HepG2 (cell line): Measurements from ENCODE around the gene FBXL12. TPM values are rescaled to one million over a fixed set of nuclear protein-coding genes. Genes with fewer than 3 reads are reported as not detected.
A peak's percentile ranks its signal among the peaks of the same experiment; 100 is the strongest.

Experiments used
- ATAC-seq: fragments of 200-7000 bp; cut with Tn5 transposase; 3 replicates; pipeline ENCODE4 v1.9.1; 2020; ENCODE audit warnings: mild to moderate bottlenecking, moderate library complexity
- BruUV-seq: library from RNA; stranded (reverse); fragments of 400-500 nt; replicated peaks from 2 replicates; lab custom pipeline; 2021; lab: Mats Ljungman, UMichigan
- CTCF ChIA-PET: fragments of 300-600 bp; formaldehyde crosslinking; extraction: SDS; loops from one replicate; lab custom pipeline; 2021; ENCODE audit warnings: low total read pairs, inconsistent platforms, low intra/inter-chr PET ratio; lab: Yijun Ruan, JAX
- POLR2A ChIA-PET: fragments of 350-600 bp; sonication (Branson Sonifier 250); formaldehyde crosslinking; loops from one replicate; lab custom pipeline; 2020; ENCODE audit warnings: antibody characterized with exemption, inconsistent platforms; lab: Yijun Ruan, JAX
- DNase-seq: peaks from one replicate; pipeline ENCODE4 v3.0.0-alpha.2; 2015; ENCODE audit warnings: low spot score
- FAIRE-seq: peaks from 3 replicates; lab custom pipeline; 2011; peaks lifted over from hg19 to GRCh38; lab: Jason Lieb, UNC
- H2AFZ ChIP-seq: one replicate; pipeline ENCODE4 v1.6.1; 2011; ENCODE audit warnings: low read length, inconsistent platforms
- H3K27ac ChIP-seq: fragments of 300-600 bp; 3 replicates; pipeline ENCODE4 v1.8.0; 2011; ENCODE audit warnings: mixed run types, mild to moderate bottlenecking, mixed read lengths, low read length, inconsistent platforms; ENCODE audit not compliant: insufficient read depth; ENCODE audit errors: extremely low read length
- H3K27me3 ChIP-seq, 2 experiments: fragments of 200-600 bp in 1 of 2; 2 replicates in 1 of 2; 3 replicates in 1 of 2; pipeline versions ENCODE4 v1.6.0 to v1.8.0; 2011; ENCODE audit warnings: low read length in 2 of 2, mild to moderate bottlenecking in 2 of 2, moderate library complexity in 2 of 2, inconsistent platforms in 1 of 2; ENCODE audit not compliant: insufficient read depth in 2 of 2, control insufficient read depth in 1 of 2
- H3K36me3 ChIP-seq, 2 experiments: fragments of 200-600 bp in 1 of 2; replicated peaks in 1 of 2; 2 replicates in 1 of 2; 3 replicates in 1 of 2; pipeline versions ENCODE4 v1.5.1 to v1.8.0; 2011; ENCODE audit warnings: low read length in 2 of 2, inconsistent platforms in 1 of 2; ENCODE audit not compliant: insufficient read depth in 2 of 2, control insufficient read depth in 1 of 2
- H3K4me1 ChIP-seq: 2 replicates; pipeline ENCODE4 v1.5.1; 2012; ENCODE audit warnings: low read length, inconsistent platforms; ENCODE audit not compliant: insufficient read depth
- H3K4me2 ChIP-seq: 2 replicates; pipeline ENCODE4 v1.6.0; 2011; ENCODE audit warnings: low read depth, low read length, inconsistent platforms
- H3K4me3 ChIP-seq, 3 experiments: fragments of 200-600 bp in 1 of 3; sonication (generic), shearing (Covaris generic) in 1 of 3; replicated peaks in 1 of 3; 2 replicates each; pipeline ENCODE4 v1.5.1; 2011 to 2016; ENCODE audit warnings: low read length in 3 of 3, inconsistent platforms in 2 of 3, low read depth in 2 of 3, mild to moderate bottlenecking in 2 of 3, control low read depth in 1 of 3, mixed read lengths in 1 of 3; ENCODE audit not compliant: insufficient read depth in 1 of 3
- H3K79me2 ChIP-seq: one replicate; pipeline ENCODE4 v1.6.1; 2011; ENCODE audit warnings: low read length, inconsistent platforms; ENCODE audit not compliant: insufficient read depth
- H3K9ac ChIP-seq: 2 replicates; pipeline ENCODE4 v1.6.0; 2011; ENCODE audit warnings: mild to moderate bottlenecking, low read depth, low read length, inconsistent platforms; ENCODE audit not compliant: insufficient read depth
- H3K9me3 ChIP-seq: 2 replicates; pipeline ENCODE4 v1.5.1; 2012; ENCODE audit warnings: mild to moderate bottlenecking, low read length
- H4K20me1 ChIP-seq: 2 replicates; pipeline ENCODE4 v1.6.0; 2011; ENCODE audit warnings: inconsistent platforms, mild to moderate bottlenecking, low read length, moderate library complexity; ENCODE audit not compliant: insufficient read depth
- HNRNPL ChIP-seq: fragments of 200-400 bp; formaldehyde crosslinking; IDR thresholded peaks from 2 replicates; pipeline ENCODE4 v1.6.1; 2017; ENCODE audit warnings: mild to moderate bottlenecking, low read depth, low read length
- RAD21 ChIP-seq: fragments of 450-650 bp; formaldehyde crosslinking; IDR thresholded peaks from 2 replicates; pipeline ENCODE4 v1.5.0; 2020; ENCODE audit warnings: mild to moderate bottlenecking
- SCMH1 ChIP-seq: sonication (generic); formaldehyde crosslinking; IDR thresholded peaks from 2 replicates; pipeline ENCODE4 v1.9.0; 2021; ENCODE audit warnings: missing genetic modification reagents, mild to moderate bottlenecking, borderline replicate concordance
- STAG1 ChIP-seq: sonication (generic); formaldehyde crosslinking; IDR thresholded peaks from 2 replicates; pipeline ENCODE4 v1.4.0; 2020; ENCODE audit warnings: missing genetic modification reagents
- TBX2 ChIP-seq: sonication (generic); formaldehyde crosslinking; IDR thresholded peaks from 2 replicates; pipeline ENCODE4 v1.5.0; 2020; ENCODE audit warnings: missing genetic modification reagents, mild to moderate bottlenecking, borderline replicate concordance
- THAP11 ChIP-seq: IDR thresholded peaks from 2 replicates; pipeline ENCODE4 v1.6.1; 2016; ENCODE audit warnings: missing biosample characterization, missing genetic modification reagents
- XRCC5 ChIP-seq: fragments of 200-400 bp; formaldehyde crosslinking; optimal IDR thresholded peaks from 2 replicates; pipeline ENCODE3; 2017; ENCODE audit warnings: mild to moderate bottlenecking, low read length
- ZNF879 ChIP-seq: sonication (generic); formaldehyde crosslinking; IDR thresholded peaks from 2 replicates; pipeline ENCODE4 v1.8.1; 2023; ENCODE audit warnings: missing genetic modification reagents
- WGBS: methylation state at CpG from one replicate; pipeline ENCODE4 v1.1.6; 2017; ENCODE audit warnings: low lambda C conversion rate; 5-methylcytosine and 5-hydroxymethylcytosine counted together
- in situ Hi-C: cut with HindIII; loops from 2 replicates; pipeline ENCODE4 v1.10.0; 2017; ENCODE audit warnings: low pct_unique_long_range_greater_than_20kb; ENCODE audit not compliant: extremely low pct_ligation_motif_present
- intact Hi-C: fragments of 100-400 bp; cut with micrococcal nuclease; formaldehyde crosslinking; loops from one replicate; pipeline ENCODE4 v1.10.0; 2022; ENCODE audit not compliant: unreplicated experiment
- polyA plus RNA-seq, 8 experiments: library from polyadenylated mRNA; depleted of rRNA in 3 of 8; stranded (reverse) in 7 of 8; unstranded in 1 of 8; fragments of >200 nt; fragmentation: Illumina TruSeq in 4 of 8; extraction: Trizol in 4 of 8; gene quantifications; 2 replicates each; pipeline versions ENCODE4 v1.2.1 to v1.2.3, GENCODE V29; 2011 to 2016; ENCODE audit warnings: low read depth in 4 of 8, missing spikeins in 1 of 8, mixed read lengths in 1 of 8; ENCODE audit not compliant: insufficient read depth in 1 of 8
- total RNA-seq, 5 experiments: library from RNA; depleted of rRNA; stranded (reverse); fragments of >200 nt; fragmentation: Illumina TruSeq; extraction: Trizol; gene quantifications; 2 replicates each; pipeline ENCODE4 v1.2.3, GENCODE V29; 2016; ENCODE audit warnings: low read depth in 1 of 5
- TF ChIP-seq, protein P1 (sequence below): sonication (generic); formaldehyde crosslinking; IDR thresholded peaks from 2 replicates; pipeline ENCODE4 v1.5.0; 2020; ENCODE audit warnings: mild to moderate bottlenecking, missing genetic modification reagents, moderate library complexity
- TF ChIP-seq, protein P2 (sequence below): sonication (generic); formaldehyde crosslinking; IDR thresholded peaks from 2 replicates; pipeline ENCODE4 v1.9.0; 2022; ENCODE audit warnings: missing genetic modification reagents, mild to moderate bottlenecking, borderline replicate concordance
- TF ChIP-seq, protein P3 (sequence below): sonication (generic); formaldehyde crosslinking; IDR thresholded peaks from 2 replicates; pipeline ENCODE4 v1.5.1; 2020; ENCODE audit warnings: mild to moderate bottlenecking, missing genetic modification reagents, moderate library complexity

Gene FBXL12
- total and polyA plus RNA-seq, 2 of the 13 experiments (the other 11 are each of a cell fraction or from before 2014, with no cell fraction given), result 20.4 to 23.1 TPM

GRCh38 chr19:9848060-9848459, 29.2 kb upstream of the FBXL12 start:
- no peak overlapping the region for H2AFZ ChIP-seq

More at GRCh38 chr19:9848060-9848459, 29.2 kb upstream of the FBXL12 start:
- Histone ChIP-seq H3K27ac (no peak overlapping the region), H3K9me3 (no peaks in the 10 kb centered on the region), H3K79me2 (no peaks in the 10 kb centered on the region), H3K27me3 (no peaks in the 10 kb centered on the region), H3K36me3 (peaks cover 14 to 29% of the 10 kb centered on the region in 2 experiments; a peak in 4 of 5 replicates), H3K9ac (no peak overlapping the region), H3K4me2 (no peak overlapping the region), H3K4me3 (no peak overlapping the region)
- no peak for DNase-seq
- CTCF ChIA-PET, result interaction anchor here (3.7 kb wide), 1 partner anchor 67 kb away, joined by 15 read pairs; no protein-coding TSS in a partner anchor
- in situ Hi-C loops, result loop anchor here (5.0 kb wide), 1 partner anchor 64 kb away; no protein-coding TSS in a partner anchor
- no peak for FAIRE-seq
- BruUV-seq, result no TSS peak
- peak; percentile 64; the same call in 1 of the 2 replicates for TF ChIP-seq RAD21 (CRISPR knock-in tag)
- 0 out of 2 replicates have a peak, but pooled peaks have one; percentile 12 for TF ChIP-seq THAP11
- TF ChIP-seq, protein P1, sequence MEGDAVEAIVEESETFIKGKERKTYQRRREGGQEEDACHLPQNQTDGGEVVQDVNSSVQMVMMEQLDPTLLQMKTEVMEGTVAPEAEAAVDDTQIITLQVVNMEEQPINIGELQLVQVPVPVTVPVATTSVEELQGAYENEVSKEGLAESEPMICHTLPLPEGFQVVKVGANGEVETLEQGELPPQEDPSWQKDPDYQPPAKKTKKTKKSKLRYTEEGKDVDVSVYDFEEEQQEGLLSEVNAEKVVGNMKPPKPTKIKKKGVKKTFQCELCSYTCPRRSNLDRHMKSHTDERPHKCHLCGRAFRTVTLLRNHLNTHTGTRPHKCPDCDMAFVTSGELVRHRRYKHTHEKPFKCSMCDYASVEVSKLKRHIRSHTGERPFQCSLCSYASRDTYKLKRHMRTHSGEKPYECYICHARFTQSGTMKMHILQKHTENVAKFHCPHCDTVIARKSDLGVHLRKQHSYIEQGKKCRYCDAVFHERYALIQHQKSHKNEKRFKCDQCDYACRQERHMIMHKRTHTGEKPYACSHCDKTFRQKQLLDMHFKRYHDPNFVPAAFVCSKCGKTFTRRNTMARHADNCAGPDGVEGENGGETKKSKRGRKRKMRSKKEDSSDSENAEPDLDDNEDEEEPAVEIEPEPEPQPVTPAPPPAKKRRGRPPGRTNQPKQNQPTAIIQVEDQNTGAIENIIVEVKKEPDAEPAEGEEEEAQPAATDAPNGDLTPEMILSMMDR (CRISPR knock-in tag), result peak; percentile 88
- TF ChIP-seq, protein P2, sequence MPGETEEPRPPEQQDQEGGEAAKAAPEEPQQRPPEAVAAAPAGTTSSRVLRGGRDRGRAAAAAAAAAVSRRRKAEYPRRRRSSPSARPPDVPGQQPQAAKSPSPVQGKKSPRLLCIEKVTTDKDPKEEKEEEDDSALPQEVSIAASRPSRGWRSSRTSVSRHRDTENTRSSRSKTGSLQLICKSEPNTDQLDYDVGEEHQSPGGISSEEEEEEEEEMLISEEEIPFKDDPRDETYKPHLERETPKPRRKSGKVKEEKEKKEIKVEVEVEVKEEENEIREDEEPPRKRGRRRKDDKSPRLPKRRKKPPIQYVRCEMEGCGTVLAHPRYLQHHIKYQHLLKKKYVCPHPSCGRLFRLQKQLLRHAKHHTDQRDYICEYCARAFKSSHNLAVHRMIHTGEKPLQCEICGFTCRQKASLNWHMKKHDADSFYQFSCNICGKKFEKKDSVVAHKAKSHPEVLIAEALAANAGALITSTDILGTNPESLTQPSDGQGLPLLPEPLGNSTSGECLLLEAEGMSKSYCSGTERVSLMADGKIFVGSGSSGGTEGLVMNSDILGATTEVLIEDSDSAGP, result peak; percentile 31; the same call in 1 of the 2 replicates
- TF ChIP-seq, protein P3, sequence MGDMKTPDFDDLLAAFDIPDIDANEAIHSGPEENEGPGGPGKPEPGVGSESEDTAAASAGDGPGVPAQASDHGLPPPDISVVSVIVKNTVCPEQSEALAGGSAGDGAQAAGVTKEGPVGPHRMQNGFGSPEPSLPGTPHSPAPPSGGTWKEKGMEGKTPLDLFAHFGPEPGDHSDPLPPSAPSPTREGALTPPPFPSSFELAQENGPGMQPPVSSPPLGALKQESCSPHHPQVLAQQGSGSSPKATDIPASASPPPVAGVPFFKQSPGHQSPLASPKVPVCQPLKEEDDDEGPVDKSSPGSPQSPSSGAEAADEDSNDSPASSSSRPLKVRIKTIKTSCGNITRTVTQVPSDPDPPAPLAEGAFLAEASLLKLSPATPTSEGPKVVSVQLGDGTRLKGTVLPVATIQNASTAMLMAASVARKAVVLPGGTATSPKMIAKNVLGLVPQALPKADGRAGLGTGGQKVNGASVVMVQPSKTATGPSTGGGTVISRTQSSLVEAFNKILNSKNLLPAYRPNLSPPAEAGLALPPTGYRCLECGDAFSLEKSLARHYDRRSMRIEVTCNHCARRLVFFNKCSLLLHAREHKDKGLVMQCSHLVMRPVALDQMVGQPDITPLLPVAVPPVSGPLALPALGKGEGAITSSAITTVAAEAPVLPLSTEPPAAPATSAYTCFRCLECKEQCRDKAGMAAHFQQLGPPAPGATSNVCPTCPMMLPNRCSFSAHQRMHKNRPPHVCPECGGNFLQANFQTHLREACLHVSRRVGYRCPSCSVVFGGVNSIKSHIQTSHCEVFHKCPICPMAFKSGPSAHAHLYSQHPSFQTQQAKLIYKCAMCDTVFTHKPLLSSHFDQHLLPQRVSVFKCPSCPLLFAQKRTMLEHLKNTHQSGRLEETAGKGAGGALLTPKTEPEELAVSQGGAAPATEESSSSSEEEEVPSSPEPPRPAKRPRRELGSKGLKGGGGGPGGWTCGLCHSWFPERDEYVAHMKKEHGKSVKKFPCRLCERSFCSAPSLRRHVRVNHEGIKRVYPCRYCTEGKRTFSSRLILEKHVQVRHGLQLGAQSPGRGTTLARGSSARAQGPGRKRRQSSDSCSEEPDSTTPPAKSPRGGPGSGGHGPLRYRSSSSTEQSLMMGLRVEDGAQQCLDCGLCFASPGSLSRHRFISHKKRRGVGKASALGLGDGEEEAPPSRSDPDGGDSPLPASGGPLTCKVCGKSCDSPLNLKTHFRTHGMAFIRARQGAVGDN (CRISPR knock-in tag), result peak; percentile 29; the same call in 1 of the 2 replicates
- peak; percentile 75 for TF ChIP-seq HNRNPL
- TF ChIP-seq STAG1 (CRISPR knock-in tag), result peak; percentile 72
- TF ChIP-seq XRCC5, result peak; percentile 57
- TF ChIP-seq SCMH1 (CRISPR knock-in tag), result no peak
- TF ChIP-seq ZNF879, result no peak
- TF ChIP-seq TBX2 (CRISPR knock-in tag), result peak; percentile 20; the same call in 1 of the 2 replicates
- TF ChIP-seq, all 625 proteins: peak for 9
- intact Hi-C loops, result no loop called here
- 77% methylated on average over 3 of the region's 4 CpGs for WGBS
- POLR2A ChIA-PET, result no interaction called here
- H3K4me1 ChIP-seq, result peaks cover 10% of the 10 kb centered on the region
- no peaks in the 10 kb centered on the region for H4K20me1 ChIP-seq
- peak; percentile 76 for ATAC-seq
